Urinary bladder (tissue), 4 donors: ENCODE results near the gene NEB. TPM values are rescaled to one million over a fixed set of nuclear protein-coding genes. Genes with fewer than 3 reads are reported as not detected.
"Not testable (repeated sequence)": the region's sequence is repeated elsewhere in the genome, so short reads cannot be mapped to it uniquely, and the experiment has no call there.

Experiments used
- DNase-seq: peaks from one replicate; pipeline ENCODE4 v3.0.0-alpha.2; 2015; ENCODE audit errors: extremely low spot score
- H3K27ac ChIP-seq: one replicate; pipeline ENCODE4 v1.5.1; 2013; ENCODE audit warnings: low read depth, mild to moderate bottlenecking, moderate library complexity
- H3K36me3 ChIP-seq: one replicate; pipeline ENCODE4 v1.6.1; 2013; ENCODE audit warnings: mild to moderate bottlenecking, moderate library complexity; ENCODE audit not compliant: insufficient read depth
- H3K4me1 ChIP-seq: one replicate; pipeline ENCODE4 v1.6.1; 2013; ENCODE audit warnings: mild to moderate bottlenecking, moderate library complexity; ENCODE audit not compliant: insufficient read depth
- H3K4me3 ChIP-seq: one replicate; pipeline ENCODE4 v1.5.1; 2013; ENCODE audit warnings: low read depth, low read length
- WGBS: extraction: QIAGEN DNeasy Blood & Tissue Kit; methylation state at CpG from one replicate; pipeline ENCODE4 v1.1.7; 2013; 5-methylcytosine and 5-hydroxymethylcytosine counted together
- polyA plus RNA-seq: library from polyadenylated mRNA; stranded (reverse); fragments of 200-250 nt; gene quantifications from one replicate; pipeline ENCODE4 v1.2.3, GENCODE V29; 2013
- total RNA-seq: library from RNA; depleted of rRNA; stranded (reverse); fragments of >200 nt; gene quantifications from one replicate; pipeline ENCODE4 v1.2.3, GENCODE V29; 2014
- donor health status: healthy with polysubstance abuse.
- donor health status: healthy.

NEB gene
- total and polyA plus RNA-seq, 2 donors: 0.29 to 79.5 TPM

- 94% methylated on average over 4 of the region's 4 CpGs for WGBS
- not testable (repeated sequence) for H3K36me3 ChIP-seq, H3K4me1 ChIP-seq, H3K4me3 ChIP-seq, H3K27ac ChIP-seq, DNase-seq
Observed at GRCh38 chr2:151646512-151646911, 87.8 kb downstream of the NEB start.

GRCh38 chr2:151644580-151644979, 89.7 kb downstream of the NEB start:
- Histone ChIP-seq H3K4me1 (no peaks in the 10 kb centered on the region), H3K4me3 (no peak overlapping the region), H3K36me3 (no peaks in the 10 kb centered on the region), H3K27ac (no peak overlapping the region)
- DNase-seq: no peak
- WGBS: 97% methylated on average over 2 of the region's 2 CpGs

- H3K27ac ChIP-seq, H3K36me3 ChIP-seq, H3K4me1 ChIP-seq, DNase-seq, H3K4me3 ChIP-seq: not testable (repeated sequence)
- WGBS: 78% methylated on average over 2 of the region's 2 CpGs
Observed at GRCh38 chr2:151641895-151642294, 92.4 kb downstream of the NEB start.

DNA sequence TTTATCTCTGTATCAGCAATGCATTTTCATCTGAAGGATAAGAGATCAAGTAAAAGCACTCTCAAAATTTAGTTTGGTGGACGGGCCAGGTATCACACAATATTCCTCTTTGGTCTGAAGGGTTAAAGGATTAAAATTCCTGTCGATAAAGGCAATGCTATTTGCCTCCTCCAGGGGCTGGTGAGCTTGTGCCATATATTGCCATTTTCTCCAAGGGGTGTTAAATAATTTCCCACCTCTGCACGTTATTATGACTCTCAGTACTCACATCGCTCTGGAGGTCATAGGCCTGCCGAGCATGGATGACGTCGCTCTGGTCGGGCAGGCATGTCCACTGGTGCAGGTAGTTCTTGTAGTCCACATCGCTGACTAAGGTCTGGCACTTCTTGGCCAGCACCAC, 94.2 kb downstream of the NEB start:
- no peak for DNase-seq

GRCh38 chr2:151638990-151639389, 95.3 kb downstream of the NEB start:
- DNase-seq: no peak
- no peaks in the 10 kb centered on the region for H3K36me3 ChIP-seq
- no peak overlapping the region for H3K27ac ChIP-seq
- 52% methylated on average over 1 of the region's 1 CpG for WGBS
- no peaks in the 10 kb centered on the region for H3K4me1 ChIP-seq
- H3K4me3 ChIP-seq: no peak overlapping the region

More for the DNA sequence above, 94.2 kb downstream of the NEB start:
- Histone ChIP-seq H3K4me1 (no peaks in the 10 kb centered on the region), H3K4me3 (no peak overlapping the region), H3K27ac (no peak overlapping the region), H3K36me3 (no peaks in the 10 kb centered on the region)
- WGBS: 93% methylated on average over 9 of the region's 9 CpGs

- 31% methylated on average over 4 of the region's 4 CpGs for WGBS
- Histone ChIP-seq H3K36me3 (no peaks in the 10 kb centered on the region), H3K4me1 (no peaks in the 10 kb centered on the region), H3K4me3 (no peak overlapping the region), H3K27ac (no peak overlapping the region)
- no peak for DNase-seq
Observed at GRCh38 chr2:151638191-151638933, 95.9 kb downstream of the NEB start.

GRCh38 chr2:151637271-151637781, 97.0 kb downstream of the NEB start:
- H3K4me1 ChIP-seq: no peaks in the 10 kb centered on the region
- H3K27ac ChIP-seq: no peak overlapping the region
- no peak overlapping the region for H3K4me3 ChIP-seq
- WGBS: 46% methylated on average over 8 of the region's 8 CpGs
- H3K36me3 ChIP-seq: no peaks in the 10 kb centered on the region
- no peak for DNase-seq

DNA sequence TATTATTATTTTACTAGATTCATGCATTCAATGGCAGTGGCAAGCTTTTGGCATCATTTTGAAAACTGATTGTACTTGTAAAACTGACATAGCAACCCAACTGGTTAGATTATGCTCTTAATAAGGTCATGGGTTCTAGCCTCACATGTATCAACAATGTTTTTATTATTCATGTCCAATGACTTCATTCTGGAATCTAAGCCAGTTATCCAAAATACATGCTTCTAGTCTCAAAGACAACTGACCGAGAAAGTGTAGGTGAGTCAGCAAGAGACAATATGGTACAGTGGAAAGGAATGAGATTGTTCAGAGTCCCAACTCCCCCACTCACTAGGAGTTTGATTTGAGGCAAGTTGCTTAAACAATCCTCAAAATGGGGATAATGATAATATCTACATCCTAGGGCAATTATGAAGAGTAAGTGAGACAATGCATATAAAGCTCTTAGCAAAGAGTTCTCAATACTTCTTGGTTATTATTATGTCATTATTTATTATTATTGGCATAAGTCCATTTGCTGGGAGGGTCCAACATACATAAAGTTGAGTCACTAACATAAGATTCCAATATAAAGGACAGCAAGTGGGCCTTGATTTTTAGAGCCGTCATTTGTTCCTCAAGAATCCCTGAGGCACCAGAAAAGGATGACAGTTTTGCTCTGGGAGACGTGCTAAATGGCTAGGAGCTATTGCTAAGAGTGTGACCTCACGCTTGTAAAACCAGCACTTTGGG, 99.4 kb downstream of the NEB start:
- 98% methylated on average over 4 of the region's 4 CpGs for WGBS
- no peaks in the 10 kb centered on the region for H3K36me3 ChIP-seq

GRCh38 chr2:151632993-151633565, 101.2 kb downstream of the NEB start:
- Histone ChIP-seq H3K27ac (no peak overlapping the region), H3K36me3 (no peaks in the 10 kb centered on the region), H3K4me3 (no peak overlapping the region), H3K4me1 (no peaks in the 10 kb centered on the region)
- DNase-seq: no peak
- 38% methylated on average over 1 of the region's 1 CpG for WGBS

More for the DNA sequence above, 99.4 kb downstream of the NEB start:
- no peak for DNase-seq
- Histone ChIP-seq H3K4me1 (no peaks in the 10 kb centered on the region), H3K4me3 (no peak overlapping the region), H3K27ac (no peak overlapping the region)

- DNase-seq: no peak
- H3K36me3 ChIP-seq: no peaks in the 10 kb centered on the region
- H3K4me3 ChIP-seq: no peak overlapping the region
- no peaks in the 10 kb centered on the region for H3K4me1 ChIP-seq
- H3K27ac ChIP-seq: no peak overlapping the region
- 30% methylated on average over 1 of the region's 1 CpG for WGBS
Observed at GRCh38 chr2:151630372-151630771, 103.9 kb downstream of the NEB start.

DNA sequence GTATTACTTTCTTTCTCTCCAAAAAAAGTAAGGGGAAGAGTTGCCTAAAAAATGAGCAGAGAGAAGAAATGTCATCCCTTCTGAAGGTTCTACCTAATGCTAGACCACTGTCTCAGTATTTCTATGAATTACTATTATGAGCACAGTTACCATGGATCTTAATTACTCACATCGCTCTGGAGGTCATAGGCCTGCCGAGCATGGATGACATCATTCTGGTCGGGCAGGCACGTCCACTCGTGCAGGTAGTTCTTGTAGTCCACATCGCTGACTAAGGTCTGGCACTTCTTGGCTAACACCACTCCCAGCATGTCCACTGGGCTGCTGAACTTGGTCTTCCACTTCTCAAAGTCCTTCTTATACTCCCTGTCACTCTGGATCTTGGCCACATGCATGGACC, 106.9 kb downstream of the NEB start:
- no peak overlapping the region for H3K4me3 ChIP-seq
- no peak overlapping the region for H3K27ac ChIP-seq
- WGBS: 93% methylated on average over 6 of the region's 6 CpGs
- no peak for DNase-seq
- H3K4me1 ChIP-seq: no peaks in the 10 kb centered on the region
- H3K36me3 ChIP-seq: no peaks in the 10 kb centered on the region

GRCh38 chr2:151624271-151624670, 110.0 kb downstream of the NEB start:
- DNase-seq: no peak
- H3K4me1 ChIP-seq: no peaks in the 10 kb centered on the region
- no peaks in the 10 kb centered on the region for H3K36me3 ChIP-seq
- no peak overlapping the region for H3K27ac ChIP-seq
- no peak overlapping the region for H3K4me3 ChIP-seq

DNA sequence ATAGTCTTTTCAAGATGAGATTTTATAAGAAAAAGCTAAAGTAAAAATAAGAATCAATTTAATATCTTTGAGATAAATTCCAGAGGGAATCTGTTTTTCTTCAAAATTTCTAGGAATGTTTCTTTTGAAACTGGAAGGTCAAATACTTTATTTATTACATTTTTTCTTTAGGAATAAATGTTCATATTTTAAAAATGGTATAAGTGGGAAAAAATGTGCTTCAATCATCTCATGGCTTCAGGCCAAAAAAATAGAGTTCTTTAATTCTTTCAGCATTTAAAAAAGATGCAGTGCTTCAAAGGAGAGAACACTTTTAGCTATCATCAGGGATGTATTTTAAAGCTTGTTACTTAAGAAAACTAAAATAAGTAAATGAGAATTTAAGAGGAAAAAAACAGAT, 110.6 kb downstream of the NEB start:
- no peak overlapping the region for H3K27ac ChIP-seq
- no peak overlapping the region for H3K4me3 ChIP-seq
- H3K36me3 ChIP-seq: no peaks in the 10 kb centered on the region
- no peak for DNase-seq
- no peaks in the 10 kb centered on the region for H3K4me1 ChIP-seq

DNA sequence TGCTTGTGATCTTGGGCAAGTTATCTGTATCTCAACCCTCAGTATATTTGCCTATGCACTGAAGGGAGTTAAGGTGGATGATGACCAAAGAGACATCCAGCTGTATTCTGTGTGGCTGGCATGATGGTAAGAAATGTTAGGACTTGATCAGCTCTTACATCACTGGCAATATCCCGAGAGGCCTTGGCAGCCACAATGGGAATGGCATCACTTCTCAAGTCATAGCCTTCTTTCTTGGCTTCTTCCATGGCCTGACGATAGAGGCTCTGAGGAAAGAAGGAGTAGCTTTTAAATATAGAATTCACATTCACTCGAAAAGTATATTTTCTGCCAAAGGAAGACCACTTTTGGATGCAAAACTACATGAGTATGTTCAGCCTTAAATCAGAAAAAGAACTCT, 113.5 kb downstream of the NEB start:
- no peak overlapping the region for H3K4me3 ChIP-seq
- no peak for DNase-seq
- no peak overlapping the region for H3K27ac ChIP-seq
- no peaks in the 10 kb centered on the region for H3K4me1 ChIP-seq
- H3K36me3 ChIP-seq: no peaks in the 10 kb centered on the region
- WGBS: 81% methylated on average over 3 of the region's 3 CpGs
